Duodenal mucosa (tissue), 2 donors: ENCODE data around the gene LRFN3.
"Not testable (repeated sequence)": the region's sequence is repeated elsewhere in the genome, so short reads cannot be mapped to it uniquely, and the experiment has no call there.

Experiments used
- H3K27ac ChIP-seq: one replicate; pipeline ENCODE4 v1.7.0; 2013; ENCODE audit warnings: low read depth, low read length
- H3K27me3 ChIP-seq, 2 donors: one replicate each; pipeline ENCODE4 v1.7.0; 2013; ENCODE audit warnings: low read length in 2 of 2, control low read depth in 1 of 2; ENCODE audit not compliant: insufficient read depth in 2 of 2, control insufficient read depth in 1 of 2
- H3K36me3 ChIP-seq, 2 donors: one replicate each; pipeline ENCODE4 v1.7.0; 2013; ENCODE audit warnings: low read length in 2 of 2, control low read depth in 1 of 2; ENCODE audit not compliant: insufficient read depth in 2 of 2, control insufficient read depth in 1 of 2
- H3K4me1 ChIP-seq, 2 donors: one replicate each; pipeline ENCODE4 v1.7.0; 2013; ENCODE audit warnings: low read length in 2 of 2, control low read depth in 1 of 2; ENCODE audit not compliant: insufficient read depth in 2 of 2, control insufficient read depth in 1 of 2
- H3K4me3 ChIP-seq, 2 donors: one replicate each; pipeline ENCODE4 v1.7.0; 2013; ENCODE audit warnings: low read length in 2 of 2, low read depth in 1 of 2
- H3K9ac ChIP-seq, 2 donors: one replicate each; pipeline ENCODE4 v1.7.0; 2013; ENCODE audit warnings: low read length in 2 of 2, low read depth in 1 of 2
- H3K9me3 ChIP-seq, 2 donors: one replicate each; pipeline ENCODE4 v1.7.0; 2013; ENCODE audit warnings: low read length in 2 of 2, control low read depth in 1 of 2; ENCODE audit not compliant: control insufficient read depth in 1 of 2

Gene LRFN3

DNA sequence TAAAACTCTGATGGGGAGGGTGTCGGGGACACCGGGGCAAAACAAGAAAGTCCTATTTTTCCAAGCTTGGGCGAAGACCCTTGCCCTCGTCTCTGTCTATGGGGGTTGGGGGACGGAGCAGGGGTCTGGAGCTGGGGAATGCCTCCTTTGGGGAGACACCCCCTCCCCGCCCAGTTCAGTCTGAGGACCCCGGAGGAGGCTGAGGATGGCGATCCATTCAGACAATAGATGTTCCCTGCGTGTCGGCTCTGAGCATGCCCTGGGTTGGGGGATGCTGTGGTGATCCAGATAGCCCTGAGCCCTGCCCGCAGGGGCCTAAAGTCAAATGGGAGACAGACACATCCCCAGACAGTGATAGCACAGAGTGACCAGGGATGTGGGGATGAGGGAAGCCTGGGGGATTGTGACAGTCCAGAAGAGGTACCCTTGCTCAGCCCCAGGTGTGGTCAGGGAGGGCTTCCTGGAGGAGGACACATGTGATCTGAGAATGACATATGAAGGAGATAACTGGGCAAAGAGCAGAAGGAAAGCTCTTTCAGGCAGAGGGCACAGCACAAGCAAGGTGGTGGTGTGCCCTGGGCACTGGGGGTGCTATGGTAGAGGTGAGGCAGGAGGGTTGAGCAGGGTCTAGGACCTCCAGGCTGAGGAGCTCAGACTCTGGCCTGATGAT, 9.1 kb downstream of the LRFN3 start:
- Histone ChIP-seq H3K27me3 (no peaks in the 10 kb centered on the region), H3K4me3 (no peak overlapping the region), H3K27ac (no peak overlapping the region), H3K9ac (no peak overlapping the region), H3K4me1 (no peaks in the 10 kb centered on the region), H3K9me3 (no peaks in the 10 kb centered on the region), H3K36me3 (peaks cover 0 to 10% of the 10 kb centered on the region in 2 donors)

DNA sequence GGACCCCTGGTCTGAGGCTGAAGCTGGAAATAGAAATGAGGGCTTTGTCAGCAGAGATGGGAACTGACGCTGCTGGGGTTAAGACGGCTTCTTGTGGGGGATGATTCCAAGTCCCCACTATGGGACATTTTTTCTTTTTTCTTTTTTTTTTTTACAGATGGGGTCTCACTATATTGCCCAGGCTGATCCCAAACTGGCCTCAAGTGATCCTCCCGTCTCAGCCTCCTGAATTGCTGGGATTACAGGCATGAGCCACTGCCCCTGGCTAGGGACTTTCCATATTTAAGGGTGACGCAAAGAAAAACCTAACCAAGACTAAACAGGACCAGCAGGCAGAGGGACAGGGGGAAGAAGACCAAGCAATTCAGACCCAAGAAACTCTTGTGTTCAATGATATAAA, 10.0 kb downstream of the LRFN3 start:
- Histone ChIP-seq H3K27ac (no peak overlapping the region), H3K4me1 (no peaks in the 10 kb centered on the region), H3K9me3 (no peaks in the 10 kb centered on the region), H3K9ac (no peak overlapping the region), H3K27me3 (no peaks in the 10 kb centered on the region), H3K4me3 (no peak overlapping the region), H3K36me3 (peaks cover 0 to 6% of the 10 kb centered on the region in 2 donors)

DNA sequence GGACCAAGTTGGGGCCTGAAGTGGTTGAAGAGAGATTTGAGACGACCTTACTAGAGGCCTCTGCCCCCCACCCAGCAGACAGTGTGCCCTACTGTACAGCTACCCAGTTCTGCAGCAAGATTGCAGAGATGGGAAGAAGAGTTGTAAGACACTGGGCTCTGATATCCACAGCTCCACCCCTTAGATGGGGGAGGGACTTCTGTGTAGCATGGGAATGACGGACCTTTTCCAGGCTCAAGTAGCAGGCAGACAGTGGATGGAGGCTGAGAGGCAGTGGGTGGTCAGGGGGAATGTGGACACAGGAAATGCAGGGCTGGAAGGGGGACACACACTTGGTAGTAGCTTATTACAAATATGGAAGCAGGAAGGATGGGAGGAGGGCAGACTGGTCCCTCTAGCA, 13.0 kb downstream of the LRFN3 start:
- Histone ChIP-seq H3K27ac (no peak overlapping the region), H3K4me3 (no peak overlapping the region), H3K4me1 (peaks cover 0 to 5% of the 10 kb centered on the region in 2 donors), H3K9me3 (no peaks in the 10 kb centered on the region), H3K36me3 (peaks cover 0 to 2% of the 10 kb centered on the region in 2 donors), H3K9ac (no peak overlapping the region), H3K27me3 (no peaks in the 10 kb centered on the region)

DNA sequence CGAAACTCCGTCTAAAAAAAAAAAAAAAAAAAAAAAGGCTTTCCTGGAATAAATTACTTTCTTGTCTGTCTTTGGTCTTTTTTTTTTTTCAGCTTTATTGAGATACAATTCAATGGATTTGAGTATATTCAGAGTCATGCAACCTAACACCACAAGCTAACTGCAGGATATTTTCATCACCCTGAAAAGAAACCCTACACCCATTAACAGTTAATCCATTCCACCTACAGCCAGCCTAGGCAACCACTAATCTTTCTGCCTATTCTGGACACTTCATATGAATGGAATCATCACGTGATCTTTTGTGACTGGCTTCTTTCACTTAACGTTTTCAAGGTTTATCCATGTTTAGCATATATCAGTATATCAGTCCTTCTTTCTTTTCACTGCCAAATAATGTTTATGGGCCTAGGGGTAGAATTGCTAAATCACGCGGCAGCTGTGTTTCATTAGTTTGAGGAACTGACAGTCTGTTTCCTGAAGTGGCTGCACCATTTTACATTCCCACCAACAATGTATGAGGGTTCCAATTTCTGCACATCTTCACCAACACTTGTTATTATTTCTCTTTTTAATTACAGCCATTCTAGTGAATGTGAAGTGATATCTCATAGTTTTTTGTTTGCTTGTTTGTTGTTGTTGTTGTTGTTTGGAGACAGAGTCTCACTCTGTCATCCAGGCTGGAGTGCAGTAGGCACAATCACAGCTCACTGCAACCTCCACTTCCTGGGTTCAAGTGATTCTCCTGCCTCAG, 19.9 kb downstream of the LRFN3 start:
- Histone ChIP-seq H3K4me3 (no peak overlapping the region), H3K9me3 (no peaks in the 10 kb centered on the region), H3K27ac (no peak overlapping the region), H3K4me1 (peaks cover 0 to 5% of the 10 kb centered on the region in 2 donors), H3K36me3 (no peaks in the 10 kb centered on the region), H3K27me3 (peaks cover 13 to 23% of the 10 kb centered on the region in 2 donors), H3K9ac (no peak overlapping the region)

DNA sequence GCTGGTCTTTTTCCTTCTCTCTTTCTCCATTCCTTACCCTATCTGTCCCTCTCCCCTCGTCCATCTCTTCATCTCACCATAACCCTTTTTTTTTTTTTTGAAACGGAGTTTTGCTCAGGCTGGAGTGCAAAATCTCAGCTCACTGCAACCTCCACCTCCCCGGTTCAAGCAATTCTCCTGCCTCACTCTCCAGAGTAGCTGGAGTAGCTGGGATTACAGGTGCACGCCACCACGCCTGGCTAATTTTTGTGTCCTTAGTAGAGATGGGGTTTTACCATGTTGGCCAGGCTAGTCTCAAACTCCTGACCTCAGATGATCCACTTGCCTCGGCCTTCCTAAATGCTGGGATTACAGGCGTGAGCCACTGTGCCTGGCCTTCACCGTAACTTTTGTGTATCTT, 21.2 kb downstream of the LRFN3 start:
- H3K27me3 ChIP-seq = peaks cover 13 to 23% of the 10 kb centered on the region in 2 donors
- not testable (repeated sequence) for H3K4me3 ChIP-seq, H3K9ac ChIP-seq, H3K36me3 ChIP-seq, H3K4me1 ChIP-seq, H3K9me3 ChIP-seq, H3K27ac ChIP-seq

DNA sequence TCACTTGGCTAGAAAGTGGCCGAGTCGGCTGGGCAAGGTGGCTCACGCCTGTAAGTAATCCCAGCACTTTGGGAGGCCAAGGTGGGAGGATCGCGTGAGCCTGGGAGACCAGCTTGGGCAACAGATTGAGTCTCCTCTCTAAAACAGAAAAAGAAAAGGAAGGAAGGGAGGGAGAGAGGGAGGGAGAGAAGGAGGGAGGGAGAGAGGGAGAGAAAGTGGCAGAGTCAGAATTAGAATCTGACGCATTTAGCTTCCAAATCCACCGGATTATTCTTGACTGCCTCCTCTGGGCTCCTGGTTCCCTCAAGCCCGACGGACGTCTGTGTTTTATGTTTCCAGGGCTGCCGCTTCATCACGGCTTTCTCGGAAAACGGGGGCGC, 22.5 kb downstream of the LRFN3 start:
- H3K4me3 ChIP-seq = no peak overlapping the region

DNA sequence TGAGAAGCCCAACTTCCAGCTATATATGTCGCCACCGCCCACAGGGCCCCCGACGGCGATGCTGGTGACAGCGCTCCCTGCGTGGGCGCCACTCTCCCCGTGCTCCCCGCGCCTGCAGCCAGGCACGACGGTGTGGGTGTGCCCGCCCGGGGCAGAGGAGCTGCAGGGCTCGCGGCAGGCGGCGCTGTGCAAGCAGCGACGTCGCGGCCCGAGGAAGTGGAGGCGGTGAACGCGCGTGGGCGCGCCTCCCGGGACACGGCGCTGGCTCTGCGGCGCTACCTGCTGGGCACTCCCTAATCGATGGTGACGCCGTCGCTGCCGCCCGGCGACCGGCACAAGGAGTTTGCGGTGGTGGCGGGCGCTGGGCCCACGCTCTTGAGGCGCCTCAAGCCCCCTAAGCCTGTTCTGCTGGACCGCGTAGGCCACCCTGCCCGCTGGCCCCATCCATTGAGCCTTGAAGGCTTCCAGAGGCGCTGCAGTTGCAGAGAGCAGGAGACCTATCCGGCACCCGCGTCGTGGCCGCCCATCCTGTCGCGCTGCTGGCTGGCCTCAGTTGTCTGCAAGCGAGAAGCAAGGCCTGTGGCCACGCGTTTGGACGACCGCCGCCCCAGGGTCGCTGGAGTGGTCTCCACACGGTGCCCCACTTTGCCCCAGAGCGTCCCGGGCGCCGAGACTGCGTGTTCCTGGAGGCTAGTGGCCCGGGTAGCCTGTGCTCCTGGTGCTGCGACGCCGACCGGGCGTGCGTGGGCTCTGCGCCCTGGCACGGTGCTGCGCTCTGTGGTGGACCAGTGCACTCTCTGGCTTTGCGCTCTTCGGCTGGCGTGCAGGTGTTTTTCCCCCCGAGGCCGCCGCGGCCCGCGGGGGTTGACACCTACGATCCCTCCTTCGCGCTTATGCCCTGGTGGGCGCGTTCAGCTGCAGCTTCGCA, 23.1 kb downstream of the LRFN3 start:
- no peak overlapping the region for H3K27ac ChIP-seq
- H3K27me3 ChIP-seq = peaks cover 16 to 23% of the 10 kb centered on the region in 2 donors
- H3K4me3 ChIP-seq = peak overlapping the region in 1 of 2 donors; percentile 45
- no peaks in the 10 kb centered on the region for H3K4me1 ChIP-seq
- H3K36me3 ChIP-seq = no peaks in the 10 kb centered on the region
- no peaks in the 10 kb centered on the region for H3K9me3 ChIP-seq
- no peak overlapping the region for H3K9ac ChIP-seq

More for the DNA sequence above, 22.5 kb downstream of the LRFN3 start:
- H3K36me3 ChIP-seq = no peaks in the 10 kb centered on the region
- no peaks in the 10 kb centered on the region for H3K9me3 ChIP-seq
- peaks cover 16 to 23% of the 10 kb centered on the region in 2 donors for H3K27me3 ChIP-seq
- no peak overlapping the region for H3K27ac ChIP-seq
- H3K4me1 ChIP-seq = no peaks in the 10 kb centered on the region
- H3K9ac ChIP-seq = no peak overlapping the region

DNA sequence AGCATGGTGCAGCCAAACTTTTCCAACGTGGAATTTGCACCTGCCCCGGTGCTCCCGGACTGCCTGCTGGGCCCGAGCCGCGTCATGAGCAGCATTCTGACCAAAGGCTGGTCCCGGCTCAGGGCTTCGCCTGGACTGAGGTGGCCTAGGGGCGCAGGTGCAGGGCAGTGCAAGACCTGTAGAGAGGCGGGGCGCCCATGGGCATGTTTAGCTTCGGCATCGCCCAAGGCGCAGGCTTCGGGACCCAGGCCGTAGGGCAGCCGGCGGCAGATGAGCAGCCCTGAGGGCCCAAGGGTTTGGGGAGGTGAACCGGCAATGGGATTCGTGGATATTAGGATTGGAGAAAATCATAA, 23.8 kb downstream of the LRFN3 start:
- H3K4me1 ChIP-seq = no peaks in the 10 kb centered on the region
- H3K4me3 ChIP-seq = peak overlapping the region in 1 of 2 donors; percentile 45
- H3K36me3 ChIP-seq = no peaks in the 10 kb centered on the region
- H3K27me3 ChIP-seq = peaks cover 16 to 23% of the 10 kb centered on the region in 2 donors
- H3K9ac ChIP-seq = no peak overlapping the region
- H3K9me3 ChIP-seq = no peaks in the 10 kb centered on the region
- no peak overlapping the region for H3K27ac ChIP-seq

DNA sequence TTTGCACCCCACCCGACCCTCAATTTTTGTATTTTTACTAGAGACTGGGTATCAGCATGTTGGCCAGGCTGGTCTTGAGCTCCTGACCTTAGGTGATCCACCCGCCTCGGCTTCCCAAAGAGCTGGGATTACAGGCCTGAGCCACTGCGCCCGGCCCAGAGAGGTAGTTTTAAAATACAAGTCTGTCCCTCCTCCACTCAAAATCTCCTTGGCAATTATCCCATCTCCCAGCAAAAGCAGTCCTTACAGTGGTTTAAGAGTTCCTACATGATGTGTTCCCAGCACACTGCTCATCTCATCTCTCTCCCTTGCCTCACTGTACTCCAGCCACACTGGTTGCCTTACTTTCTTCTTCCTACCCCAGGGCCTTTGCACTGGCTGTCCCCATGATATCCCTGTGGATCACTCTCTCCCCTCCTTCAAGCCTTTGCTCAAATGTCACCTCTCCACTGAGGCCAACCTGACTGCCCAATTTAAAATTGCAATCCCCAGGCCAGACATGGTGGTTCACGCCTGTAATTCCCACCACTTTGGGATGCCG, 24.3 kb downstream of the LRFN3 start:
- Histone ChIP-seq H3K9me3 (no peaks in the 10 kb centered on the region), H3K27ac (no peak overlapping the region), H3K4me1 (no peaks in the 10 kb centered on the region), H3K9ac (no peak overlapping the region), H3K36me3 (no peaks in the 10 kb centered on the region), H3K4me3 (no peak overlapping the region), H3K27me3 (peaks cover 17 to 23% of the 10 kb centered on the region in 2 donors)
